Ascending aorta (tissue), 2 donors: ENCODE data around the gene STXBP1. TPM values are rescaled to one million over a fixed set of nuclear protein-coding genes. Genes with fewer than 3 reads are reported as not detected.

Source experiments
- DNase-seq, 2 donors: peaks; one replicate each; pipeline ENCODE4 v3.0.0-alpha.2; 2019; ENCODE audit warnings: low spot score in 2 of 2
- H3K27ac ChIP-seq, 2 donors: fragments of 200-600 bp; sonication (generic); one replicate each; pipeline ENCODE4 v1.5.1; 2016 to 2017; ENCODE audit warnings: mild to moderate bottlenecking in 1 of 2
- H3K27me3 ChIP-seq: fragments of 200-600 bp; sonication (generic); one replicate; pipeline ENCODE4 v1.5.1; 2017
- H3K36me3 ChIP-seq, 2 donors: fragments of 200-600 bp; sonication (generic); one replicate each; pipeline ENCODE4 v1.5.1; 2016
- H3K4me1 ChIP-seq, 2 donors: fragments of 200-600 bp; sonication (generic); one replicate each; pipeline ENCODE4 v1.5.1; 2016 to 2017; ENCODE audit warnings: mild to moderate bottlenecking in 1 of 2
- H3K4me3 ChIP-seq, 2 donors: fragments of 200-600 bp; sonication (generic); one replicate each; pipeline ENCODE4 v1.5.1; 2016 to 2017; ENCODE audit warnings: mild to moderate bottlenecking in 1 of 2
- H3K9me3 ChIP-seq, 2 donors: fragments of 200-600 bp; sonication (generic); one replicate each; pipeline ENCODE4 v1.5.1; 2016
- CTCF ChIP-seq, 3 experiments: fragments of 200-600 bp in 2 of 3; fragments of 450-650 bp in 1 of 3; sonication (generic) in 2 of 3; IDR thresholded peaks; one replicate each; pipeline ENCODE4 v1.5.1; 2016 to 2019; ENCODE audit warnings: antibody characterized with exemption in 3 of 3, mild to moderate bottlenecking in 1 of 3, moderate library complexity in 1 of 3
- intact Hi-C: fragments of 100-400 bp; cut with DNase I; formaldehyde crosslinking; loops from one replicate; pipeline ENCODE4 v1.15.1; 2023
- total RNA-seq: library from RNA; depleted of rRNA; stranded (reverse); fragments of >200 nt; gene quantifications from one replicate; pipeline ENCODE4 v1.1.0, GENCODE V29; 2016

The STXBP1 gene
- total RNA-seq, 1 donor from 2014 or later: 29.3 TPM

- no peak for DNase-seq
- intact Hi-C loops: no loop called here
- Histone ChIP-seq H3K36me3 (no peaks in the 10 kb centered on the region), H3K4me1 (peaks cover 0 to 11% of the 10 kb centered on the region in 2 donors), H3K27me3 (no peaks in the 10 kb centered on the region), H3K27ac (peak overlapping the region; percentile 31 to 55), H3K9me3 (no peaks in the 10 kb centered on the region), H3K4me3 (peak overlapping the region; percentile 9 to 24)
- no peak for TF ChIP-seq CTCF (IDR thresholded peaks at IDR 0.05)
Measured at GRCh38 chr9:127642082-127642740, 30.1 kb downstream of the STXBP1 start.

GRCh38 chr9:127644146-127644827 lies 32.2 kb downstream of the STXBP1 start:
- Histone ChIP-seq H3K4me3 (no peak overlapping the region), H3K27ac (no peak overlapping the region), H3K4me1 (peaks cover 0 to 11% of the 10 kb centered on the region in 2 donors), H3K36me3 (no peaks in the 10 kb centered on the region), H3K27me3 (no peaks in the 10 kb centered on the region), H3K9me3 (no peaks in the 10 kb centered on the region)
- no peak for TF ChIP-seq CTCF (IDR thresholded peaks at IDR 0.05)
- DNase-seq: no peak
- intact Hi-C loops: no loop called here

GRCh38 chr9:127644943-127645342 lies 32.9 kb downstream of the STXBP1 start:
- peaks cover 0 to 11% of the 10 kb centered on the region in 2 donors for H3K4me1 ChIP-seq
- H3K36me3 ChIP-seq: no peaks in the 10 kb centered on the region
- TF ChIP-seq CTCF (IDR thresholded peaks at IDR 0.05): no peak
- no peak overlapping the region for H3K4me3 ChIP-seq
- H3K27me3 ChIP-seq: no peaks in the 10 kb centered on the region
- H3K27ac ChIP-seq: no peak overlapping the region
- DNase-seq: no peak
- intact Hi-C loops: no loop called here
- H3K9me3 ChIP-seq: no peaks in the 10 kb centered on the region

GRCh38 chr9:127647451-127647850 lies 35.4 kb downstream of the STXBP1 start:
- Histone ChIP-seq H3K27me3 (no peaks in the 10 kb centered on the region), H3K36me3 (peaks cover 0 to 3% of the 10 kb centered on the region in 2 donors), H3K27ac (no peak overlapping the region), H3K4me3 (no peak overlapping the region), H3K4me1 (peaks cover 0 to 8% of the 10 kb centered on the region in 2 donors), H3K9me3 (no peaks in the 10 kb centered on the region)
- no peak for TF ChIP-seq CTCF (IDR thresholded peaks at IDR 0.05)
- intact Hi-C loops: no loop called here
- DNase-seq: no peak

GRCh38 chr9:127650518-127650917 lies 38.4 kb downstream of the STXBP1 start:
- no peak for DNase-seq
- Histone ChIP-seq H3K27me3 (no peaks in the 10 kb centered on the region), H3K27ac (no peak overlapping the region), H3K4me1 (no peaks in the 10 kb centered on the region), H3K36me3 (peaks cover 9 to 16% of the 10 kb centered on the region in 2 donors), H3K4me3 (no peak overlapping the region), H3K9me3 (no peaks in the 10 kb centered on the region)
- intact Hi-C loops: no loop called here
- no peak for TF ChIP-seq CTCF (IDR thresholded peaks at IDR 0.05)
